ENCODE results near the gene PRKAG1. TPM values are rescaled to one million over a fixed set of nuclear protein-coding genes. Genes with fewer than 3 reads are reported as not detected.

Gene PRKAG1
- total and polyA plus RNA-seq, 2 donors (not counting 1 experiment from before 2014, with no cell fraction given): 28.5 to 60.0 TPM

DNA sequence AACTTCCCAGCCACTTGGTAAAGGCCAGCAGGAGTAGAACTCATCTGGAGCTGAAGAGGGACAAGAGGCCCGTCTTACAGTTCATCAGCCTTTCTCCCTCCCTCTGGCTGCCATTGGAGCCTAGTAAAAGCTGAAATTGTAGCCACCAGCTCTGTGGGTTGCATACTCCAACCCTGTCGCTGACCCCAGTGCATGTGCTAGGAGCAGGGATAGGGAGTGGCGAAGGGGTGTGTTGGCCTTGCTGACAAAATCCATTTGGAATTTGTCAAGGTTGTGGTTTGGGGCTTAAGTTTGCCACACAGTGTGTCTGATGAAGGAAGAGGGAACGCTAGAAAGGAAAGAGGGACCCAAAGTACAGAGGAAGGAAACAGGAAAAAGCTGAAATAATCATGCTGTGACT, 57.2 kb downstream of the PRKAG1 start:
- POLR2A ChIA-PET: no interaction called here
- CTCF ChIA-PET: interaction anchor here (1.2 kb wide), 1 partner anchor 16 kb away, joined by 3 read pairs; no protein-coding TSS in a partner anchor

DNA sequence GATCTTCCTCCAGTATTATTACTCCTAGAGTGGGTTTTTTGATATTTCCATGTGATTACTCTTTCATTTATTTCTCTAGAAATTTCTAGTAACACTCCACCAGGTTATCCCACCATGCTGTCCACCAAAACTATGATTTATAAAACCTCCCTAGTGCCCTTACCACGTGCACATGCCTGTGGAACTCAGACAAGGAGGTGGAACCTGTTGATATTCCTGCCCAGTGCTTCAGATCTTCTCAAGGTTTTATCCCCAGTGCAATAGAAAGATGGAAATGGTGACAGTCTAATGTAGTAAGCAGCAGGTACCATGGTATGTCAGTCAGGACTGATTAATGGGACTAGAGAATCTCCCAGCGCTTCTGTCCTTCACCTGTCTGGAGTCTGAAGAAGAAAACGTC, 57.7 kb downstream of the PRKAG1 start:
- H3K4me3 Mint-ChIP-seq: no peak overlapping the region
- H3K9ac ChIP-seq (ENCODE audit: low read length): no peak overlapping the region
- ChIA-PET CTCF (interaction anchor here (0.7 kb wide), 1 partner anchor 35 kb away, joined by 4 read pairs; no protein-coding TSS in a partner anchor), POLR2A (no interaction called here)
- H3K9me3 Mint-ChIP-seq (ENCODE audit: insufficient read depth): no peaks in the 10 kb centered on the region
- H3K27ac Mint-ChIP-seq: no peak overlapping the region
- intact Hi-C loops (cut with micrococcal nuclease): no loop called here
- H3K9me3 ChIP-seq (ENCODE audit: control extremely low read depth in 1 of 3, control insufficient read depth in 2 of 3, insufficient read depth in 1 of 3, low read length in 2 of 3): no peaks in the 10 kb centered on the region
- TF ChIP-seq EZH2 (IDR thresholded peaks at IDR 0.05; ENCODE audit: borderline replicate concordance, insufficient read depth, low read depth, low read length, poor library complexity, severe bottlenecking): no peak
- TF ChIP-seq, protein P1, sequence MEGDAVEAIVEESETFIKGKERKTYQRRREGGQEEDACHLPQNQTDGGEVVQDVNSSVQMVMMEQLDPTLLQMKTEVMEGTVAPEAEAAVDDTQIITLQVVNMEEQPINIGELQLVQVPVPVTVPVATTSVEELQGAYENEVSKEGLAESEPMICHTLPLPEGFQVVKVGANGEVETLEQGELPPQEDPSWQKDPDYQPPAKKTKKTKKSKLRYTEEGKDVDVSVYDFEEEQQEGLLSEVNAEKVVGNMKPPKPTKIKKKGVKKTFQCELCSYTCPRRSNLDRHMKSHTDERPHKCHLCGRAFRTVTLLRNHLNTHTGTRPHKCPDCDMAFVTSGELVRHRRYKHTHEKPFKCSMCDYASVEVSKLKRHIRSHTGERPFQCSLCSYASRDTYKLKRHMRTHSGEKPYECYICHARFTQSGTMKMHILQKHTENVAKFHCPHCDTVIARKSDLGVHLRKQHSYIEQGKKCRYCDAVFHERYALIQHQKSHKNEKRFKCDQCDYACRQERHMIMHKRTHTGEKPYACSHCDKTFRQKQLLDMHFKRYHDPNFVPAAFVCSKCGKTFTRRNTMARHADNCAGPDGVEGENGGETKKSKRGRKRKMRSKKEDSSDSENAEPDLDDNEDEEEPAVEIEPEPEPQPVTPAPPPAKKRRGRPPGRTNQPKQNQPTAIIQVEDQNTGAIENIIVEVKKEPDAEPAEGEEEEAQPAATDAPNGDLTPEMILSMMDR (IDR thresholded peaks at IDR 0.05): no peak
- no peaks in the 10 kb centered on the region for H3K36me3 ChIP-seq (replicated peaks in 1 of 2; ENCODE audit: control extremely low read depth in 1 of 2, control insufficient read depth in 1 of 2, extremely low read depth in 1 of 2, insufficient read depth in 2 of 2, low read length in 1 of 2)
- H3K4me1 Mint-ChIP-seq: peaks cover 25% of the 10 kb centered on the region
- ATAC-seq (ENCODE audit: low read depth): no peak
- peaks cover 15% of the 10 kb centered on the region for H3K79me2 ChIP-seq (ENCODE audit: control insufficient read depth, insufficient read depth, low read length)
- H3K4me1 ChIP-seq (ENCODE audit: control insufficient read depth in 2 of 2, insufficient read depth in 2 of 2, low read length in 2 of 2): peaks cover 18 to 21% of the 10 kb centered on the region in 2 donors
- no peak for DNase-seq
- H3K27ac ChIP-seq (ENCODE audit: low read length in 2 of 2): no peak overlapping the region
- peaks cover 0 to 3% (median 0%) of the 10 kb centered on the region in 4 experiments for H3K27me3 ChIP-seq (replicated peaks in 1 of 4; ENCODE audit: control extremely low read depth in 1 of 4, control insufficient read depth in 3 of 4, insufficient read depth in 4 of 4, low read length in 3 of 4)
- H2AFZ ChIP-seq (ENCODE audit: insufficient read depth, low read depth, low read length, poor library complexity, severe bottlenecking): no peak overlapping the region
- H3K27me3 Mint-ChIP-seq: no peaks in the 10 kb centered on the region
- 81% methylated on average over 2 of the region's 3 CpGs for WGBS (ENCODE audit: insufficient coverage)
- no peak overlapping the region for H3K4me3 ChIP-seq (ENCODE audit: control extremely low read depth in 1 of 5, extremely low read depth in 1 of 5, insufficient read depth in 1 of 5, low read depth in 2 of 5, low read length in 4 of 5)
- no peaks in the 10 kb centered on the region for H4K20me1 ChIP-seq (ENCODE audit: control insufficient read depth, insufficient read depth, low read length, poor library complexity, severe bottlenecking)
- H3K4me2 ChIP-seq (replicated peaks; ENCODE audit: low read depth, low read length, poor library complexity, severe bottlenecking): no peak overlapping the region

More for the DNA sequence above, 57.2 kb downstream of the PRKAG1 start:
- DNase-seq: no peak
- H3K4me2 ChIP-seq (replicated peaks; ENCODE audit: low read depth, low read length, poor library complexity, severe bottlenecking): no peak overlapping the region
- no peak for ATAC-seq (ENCODE audit: low read depth)
- TF ChIP-seq EZH2 (IDR thresholded peaks at IDR 0.05; ENCODE audit: borderline replicate concordance, insufficient read depth, low read depth, low read length, poor library complexity, severe bottlenecking): no peak
- TF ChIP-seq, protein P1 (IDR thresholded peaks at IDR 0.05): no peak
- no peak overlapping the region for H3K9ac ChIP-seq (ENCODE audit: low read length)
- no peaks in the 10 kb centered on the region for H3K9me3 ChIP-seq (ENCODE audit: control extremely low read depth in 1 of 3, control insufficient read depth in 2 of 3, insufficient read depth in 1 of 3, low read length in 2 of 3)
- Mint-ChIP-seq H3K9me3 (ENCODE audit: insufficient read depth) (no peaks in the 10 kb centered on the region), H3K27ac (no peak overlapping the region), H3K4me3 (no peak overlapping the region), H3K4me1 (peaks cover 20% of the 10 kb centered on the region), H3K27me3 (no peaks in the 10 kb centered on the region)
- no peak overlapping the region for H2AFZ ChIP-seq (ENCODE audit: insufficient read depth, low read depth, low read length, poor library complexity, severe bottlenecking)
- no peaks in the 10 kb centered on the region for H3K36me3 ChIP-seq (replicated peaks in 1 of 2; ENCODE audit: control extremely low read depth in 1 of 2, control insufficient read depth in 1 of 2, extremely low read depth in 1 of 2, insufficient read depth in 2 of 2, low read length in 1 of 2)
- H3K4me3 ChIP-seq (ENCODE audit: control extremely low read depth in 1 of 5, extremely low read depth in 1 of 5, insufficient read depth in 1 of 5, low read depth in 2 of 5, low read length in 4 of 5): no peak overlapping the region
- intact Hi-C loops (cut with micrococcal nuclease): no loop called here
- peaks cover 10% of the 10 kb centered on the region for H3K79me2 ChIP-seq (ENCODE audit: control insufficient read depth, insufficient read depth, low read length)
- peaks cover 0 to 3% (median 0%) of the 10 kb centered on the region in 4 experiments for H3K27me3 ChIP-seq (replicated peaks in 1 of 4; ENCODE audit: control extremely low read depth in 1 of 4, control insufficient read depth in 3 of 4, insufficient read depth in 4 of 4, low read length in 3 of 4)
- peaks cover 13 to 21% of the 10 kb centered on the region in 2 donors for H3K4me1 ChIP-seq (ENCODE audit: control insufficient read depth in 2 of 2, insufficient read depth in 2 of 2, low read length in 2 of 2)
- 65% methylated on average over 3 of the region's 4 CpGs for whole genome bisulfite sequencing (ENCODE audit: insufficient coverage)
- H4K20me1 ChIP-seq (ENCODE audit: control insufficient read depth, insufficient read depth, low read length, poor library complexity, severe bottlenecking): no peaks in the 10 kb centered on the region
- H3K27ac ChIP-seq (ENCODE audit: low read length in 2 of 2): no peak overlapping the region

All from B cell (primary cell).